ENCODE measurements around the gene CYP4B1.

The CYP4B1 gene

GRCh38 chr1:46811053-46811452 lies 12.2 kb downstream of the CYP4B1 start:
- ATAC-seq: no peak

DNA sequence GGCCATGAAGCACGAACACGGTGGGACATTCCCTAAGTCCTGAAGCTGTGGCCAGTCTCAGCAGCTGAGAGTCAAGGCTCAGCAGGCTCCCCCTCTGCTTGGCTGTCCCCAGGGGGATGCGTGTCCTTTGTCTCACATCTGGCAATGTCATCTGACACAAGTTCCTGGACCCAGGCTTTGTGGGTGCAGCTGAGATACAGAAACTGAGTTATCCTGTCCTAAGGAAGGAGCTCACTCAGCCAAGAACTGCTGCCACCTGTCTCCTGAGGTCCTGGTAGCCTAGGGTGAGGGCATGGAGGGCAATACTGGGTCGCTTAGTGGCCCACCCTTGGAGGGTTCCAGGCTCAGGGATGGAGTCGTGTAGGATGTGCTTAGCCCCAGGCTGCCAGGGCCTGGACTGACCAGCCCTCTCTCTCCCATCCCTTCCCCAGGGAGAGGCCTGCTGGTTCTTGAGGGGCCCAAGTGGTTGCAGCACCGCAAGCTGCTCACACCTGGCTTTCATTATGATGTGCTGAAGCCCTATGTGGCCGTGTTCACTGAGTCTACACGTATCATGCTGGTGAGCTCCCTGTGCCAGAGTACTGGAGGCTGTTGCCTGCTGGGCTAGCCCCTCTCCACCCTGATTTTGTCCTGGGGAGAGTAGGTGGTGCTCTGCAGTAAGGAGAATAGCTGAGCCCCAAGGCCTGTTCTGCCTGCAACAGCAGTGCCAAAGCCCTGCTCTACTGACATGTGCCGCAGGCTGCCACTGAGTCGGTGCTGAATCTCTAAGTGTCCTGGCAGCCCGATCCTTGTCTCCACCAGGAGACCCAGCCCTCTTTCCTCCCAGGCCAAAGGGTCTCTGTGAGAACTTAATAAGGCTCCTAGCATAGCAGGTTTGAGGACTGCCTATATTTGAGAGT lies 13.5 kb downstream of the CYP4B1 start:
- TF ChIP-seq TOX (CRISPR knock-in tag; IDR thresholded peaks at IDR 0.05; ENCODE audit: borderline replicate concordance) (no peak), SNAI2 (CRISPR knock-in tag; IDR thresholded peaks at IDR 0.05) (no peak), RARB (CRISPR knock-in tag; IDR thresholded peaks at IDR 0.05) (no peak), TCF4 (CRISPR knock-in tag; IDR thresholded peaks at IDR 0.05; ENCODE audit: borderline replicate concordance) (no peak), CSDC2 (CRISPR knock-in tag; IDR thresholded peaks at IDR 0.05) (no peak), ZNF565 (CRISPR knock-in tag; conservative IDR thresholded peaks at IDR 0.05; ENCODE audit: low read depth) (no peak), GLIS3 (CRISPR knock-in tag; IDR thresholded peaks at IDR 0.05) (no peak), OSR1 (CRISPR knock-in tag; IDR thresholded peaks at IDR 0.05) (no peak), ISL1 (CRISPR knock-in tag; IDR thresholded peaks at IDR 0.05) (no peak), BACH2 (CRISPR knock-in tag; IDR thresholded peaks at IDR 0.05; ENCODE audit: borderline replicate concordance) (no peak), ZC3H10 (CRISPR knock-in tag; IDR thresholded peaks at IDR 0.05) (no peak), ZNF8 (CRISPR knock-in tag; IDR thresholded peaks at IDR 0.05) (no peak), ZFP30 (CRISPR knock-in tag; IDR thresholded peaks at IDR 0.05) (no peak), ZFP3 (CRISPR knock-in tag; IDR thresholded peaks at IDR 0.05) (no peak)
- TF ChIP-seq, protein P1, sequence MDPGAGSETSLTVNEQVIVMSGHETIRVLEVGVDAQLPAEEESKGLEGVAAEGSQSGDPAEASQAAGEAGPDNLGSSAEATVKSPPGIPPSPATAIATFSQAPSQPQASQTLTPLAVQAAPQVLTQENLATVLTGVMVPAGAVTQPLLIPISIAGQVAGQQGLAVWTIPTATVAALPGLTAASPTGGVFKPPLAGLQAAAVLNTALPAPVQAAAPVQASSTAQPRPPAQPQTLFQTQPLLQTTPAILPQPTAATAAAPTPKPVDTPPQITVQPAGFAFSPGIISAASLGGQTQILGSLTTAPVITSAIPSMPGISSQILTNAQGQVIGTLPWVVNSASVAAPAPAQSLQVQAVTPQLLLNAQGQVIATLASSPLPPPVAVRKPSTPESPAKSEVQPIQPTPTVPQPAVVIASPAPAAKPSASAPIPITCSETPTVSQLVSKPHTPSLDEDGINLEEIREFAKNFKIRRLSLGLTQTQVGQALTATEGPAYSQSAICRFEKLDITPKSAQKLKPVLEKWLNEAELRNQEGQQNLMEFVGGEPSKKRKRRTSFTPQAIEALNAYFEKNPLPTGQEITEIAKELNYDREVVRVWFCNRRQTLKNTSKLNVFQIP (CRISPR knock-in tag; IDR thresholded peaks at IDR 0.05; ENCODE audit: borderline replicate concordance, low read depth): no peak
- TF ChIP-seq, protein P2, sequence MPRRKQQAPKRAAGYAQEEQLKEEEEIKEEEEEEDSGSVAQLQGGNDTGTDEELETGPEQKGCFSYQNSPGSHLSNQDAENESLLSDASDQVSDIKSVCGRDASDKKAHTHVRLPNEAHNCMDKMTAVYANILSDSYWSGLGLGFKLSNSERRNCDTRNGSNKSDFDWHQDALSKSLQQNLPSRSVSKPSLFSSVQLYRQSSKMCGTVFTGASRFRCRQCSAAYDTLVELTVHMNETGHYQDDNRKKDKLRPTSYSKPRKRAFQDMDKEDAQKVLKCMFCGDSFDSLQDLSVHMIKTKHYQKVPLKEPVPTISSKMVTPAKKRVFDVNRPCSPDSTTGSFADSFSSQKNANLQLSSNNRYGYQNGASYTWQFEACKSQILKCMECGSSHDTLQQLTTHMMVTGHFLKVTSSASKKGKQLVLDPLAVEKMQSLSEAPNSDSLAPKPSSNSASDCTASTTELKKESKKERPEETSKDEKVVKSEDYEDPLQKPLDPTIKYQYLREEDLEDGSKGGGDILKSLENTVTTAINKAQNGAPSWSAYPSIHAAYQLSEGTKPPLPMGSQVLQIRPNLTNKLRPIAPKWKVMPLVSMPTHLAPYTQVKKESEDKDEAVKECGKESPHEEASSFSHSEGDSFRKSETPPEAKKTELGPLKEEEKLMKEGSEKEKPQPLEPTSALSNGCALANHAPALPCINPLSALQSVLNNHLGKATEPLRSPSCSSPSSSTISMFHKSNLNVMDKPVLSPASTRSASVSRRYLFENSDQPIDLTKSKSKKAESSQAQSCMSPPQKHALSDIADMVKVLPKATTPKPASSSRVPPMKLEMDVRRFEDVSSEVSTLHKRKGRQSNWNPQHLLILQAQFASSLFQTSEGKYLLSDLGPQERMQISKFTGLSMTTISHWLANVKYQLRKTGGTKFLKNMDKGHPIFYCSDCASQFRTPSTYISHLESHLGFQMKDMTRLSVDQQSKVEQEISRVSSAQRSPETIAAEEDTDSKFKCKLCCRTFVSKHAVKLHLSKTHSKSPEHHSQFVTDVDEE (CRISPR knock-in tag; IDR thresholded peaks at IDR 0.05): no peak
- TF ChIP-seq, protein P3, sequence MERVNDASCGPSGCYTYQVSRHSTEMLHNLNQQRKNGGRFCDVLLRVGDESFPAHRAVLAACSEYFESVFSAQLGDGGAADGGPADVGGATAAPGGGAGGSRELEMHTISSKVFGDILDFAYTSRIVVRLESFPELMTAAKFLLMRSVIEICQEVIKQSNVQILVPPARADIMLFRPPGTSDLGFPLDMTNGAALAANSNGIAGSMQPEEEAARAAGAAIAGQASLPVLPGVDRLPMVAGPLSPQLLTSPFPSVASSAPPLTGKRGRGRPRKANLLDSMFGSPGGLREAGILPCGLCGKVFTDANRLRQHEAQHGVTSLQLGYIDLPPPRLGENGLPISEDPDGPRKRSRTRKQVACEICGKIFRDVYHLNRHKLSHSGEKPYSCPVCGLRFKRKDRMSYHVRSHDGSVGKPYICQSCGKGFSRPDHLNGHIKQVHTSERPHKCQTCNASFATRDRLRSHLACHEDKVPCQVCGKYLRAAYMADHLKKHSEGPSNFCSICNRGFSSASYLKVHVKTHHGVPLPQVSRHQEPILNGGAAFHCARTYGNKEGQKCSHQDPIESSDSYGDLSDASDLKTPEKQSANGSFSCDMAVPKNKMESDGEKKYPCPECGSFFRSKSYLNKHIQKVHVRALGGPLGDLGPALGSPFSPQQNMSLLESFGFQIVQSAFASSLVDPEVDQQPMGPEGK (CRISPR knock-in tag; IDR thresholded peaks at IDR 0.05; ENCODE audit: borderline replicate concordance): no peak
- TF ChIP-seq, protein P4, sequence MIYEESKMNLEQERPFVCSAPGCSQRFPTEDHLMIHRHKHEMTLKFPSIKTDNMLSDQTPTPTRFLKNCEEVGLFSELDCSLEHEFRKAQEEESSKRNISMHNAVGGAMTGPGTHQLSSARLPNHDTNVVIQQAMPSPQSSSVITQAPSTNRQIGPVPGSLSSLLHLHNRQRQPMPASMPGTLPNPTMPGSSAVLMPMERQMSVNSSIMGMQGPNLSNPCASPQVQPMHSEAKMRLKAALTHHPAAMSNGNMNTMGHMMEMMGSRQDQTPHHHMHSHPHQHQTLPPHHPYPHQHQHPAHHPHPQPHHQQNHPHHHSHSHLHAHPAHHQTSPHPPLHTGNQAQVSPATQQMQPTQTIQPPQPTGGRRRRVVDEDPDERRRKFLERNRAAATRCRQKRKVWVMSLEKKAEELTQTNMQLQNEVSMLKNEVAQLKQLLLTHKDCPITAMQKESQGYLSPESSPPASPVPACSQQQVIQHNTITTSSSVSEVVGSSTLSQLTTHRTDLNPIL (CRISPR knock-in tag; IDR thresholded peaks at IDR 0.05; ENCODE audit: low read depth): no peak
- ATAC-seq: no peak; the same call in 2 of the 3 replicates

More at GRCh38 chr1:46811053-46811452, 12.2 kb downstream of the CYP4B1 start:
- TF ChIP-seq ZNF8 (CRISPR knock-in tag; IDR thresholded peaks at IDR 0.05) (no peak), ZC3H10 (CRISPR knock-in tag; IDR thresholded peaks at IDR 0.05) (no peak), OSR1 (CRISPR knock-in tag; IDR thresholded peaks at IDR 0.05) (no peak)

- TF ChIP-seq ESRRG (CRISPR knock-in tag; IDR thresholded peaks at IDR 0.05): no peak
- TF ChIP-seq ZNF70 (CRISPR knock-in tag; IDR thresholded peaks at IDR 0.05): no peak
- TF ChIP-seq, protein P3 (CRISPR knock-in tag; IDR thresholded peaks at IDR 0.05; ENCODE audit: borderline replicate concordance): no peak
- TF ChIP-seq ISL1 (CRISPR knock-in tag; IDR thresholded peaks at IDR 0.05): no peak
- no peak for TF ChIP-seq ZNF8 (CRISPR knock-in tag; IDR thresholded peaks at IDR 0.05)
- TF ChIP-seq, protein P1 (CRISPR knock-in tag; IDR thresholded peaks at IDR 0.05; ENCODE audit: borderline replicate concordance, low read depth): no peak
- no peak for TF ChIP-seq SNAI2 (CRISPR knock-in tag; IDR thresholded peaks at IDR 0.05)
- no peak for TF ChIP-seq ARNTL (CRISPR knock-in tag; IDR thresholded peaks at IDR 0.05; ENCODE audit: borderline replicate concordance, low read depth)
- no peak for TF ChIP-seq CSDC2 (CRISPR knock-in tag; IDR thresholded peaks at IDR 0.05)
- no peak for ATAC-seq
These were observed 14.4 kb downstream of the CYP4B1 start for GRCh38 chr1:46812996-46813857.
